Left ventricle myocardium inferior (tissue), 1 donor: ENCODE results near the gene PRR36. TPM values are rescaled to one million over a fixed set of nuclear protein-coding genes. Genes with fewer than 3 reads are reported as not detected.
A peak's percentile ranks its signal among the peaks of the same experiment; 100 is the strongest.

Source experiments
- DNase-seq: peaks from one replicate; pipeline ENCODE4 v3.0.0-alpha.2; 2020
- H3K27ac ChIP-seq: fragments of 200-600 bp; replicated peaks from 2 replicates; pipeline ENCODE4 v1.8.0; 2021
- H3K27me3 ChIP-seq: fragments of 200-600 bp; 2 replicates; pipeline ENCODE4 v1.8.0; 2021; ENCODE audit warnings: low read depth
- H3K36me3 ChIP-seq: fragments of 200-600 bp; 2 replicates; pipeline ENCODE4 v1.8.0; 2021
- H3K4me1 ChIP-seq: fragments of 200-600 bp; 2 replicates; pipeline ENCODE4 v1.8.0; 2021
- H3K4me3 ChIP-seq: fragments of 200-600 bp; 2 replicates; pipeline ENCODE4 v1.8.0; 2021; ENCODE audit warnings: mild to moderate bottlenecking, moderate library complexity
- H3K9me3 ChIP-seq: fragments of 200-600 bp; replicated peaks from 2 replicates; pipeline ENCODE4 v1.8.0; 2021
- CTCF ChIP-seq: fragments of 200-600 bp; IDR thresholded peaks from 2 replicates; pipeline ENCODE4 v1.8.0; 2021; ENCODE audit warnings: antibody characterized with exemption, mild to moderate bottlenecking, borderline replicate concordance
- intact Hi-C: fragments of 100-400 bp; cut with micrococcal nuclease; formaldehyde crosslinking; loops from one replicate; pipeline ENCODE4 v1.11.0; 2022
- total RNA-seq: library from RNA; stranded (reverse); fragmentation: NEBNext Ultra II Directional; extraction: Animal tissue kit (Norgen Biotek cat#: 25700); gene quantifications from one replicate; pipeline ENCODE4 v1.2.1, GENCODE V29; 2021
- donor health status: DM: no; HTN: yes; CAD: no; lungs with severe emphysema.

The PRR36 gene
- total RNA-seq, 1 donor from 2014 or later: not detected

GRCh38 chr19:7873304-7874075 lies 700 bp downstream of the PRR36 start:
- Histone ChIP-seq H3K27ac (no peak overlapping the region), H3K4me3 (peak overlapping the region; percentile 59), H3K36me3 (no peaks in the 10 kb centered on the region), H3K9me3 (no peaks in the 10 kb centered on the region), H3K4me1 (peaks cover 43% of the 10 kb centered on the region), H3K27me3 (peaks cover 59% of the 10 kb centered on the region)
- no peak for TF ChIP-seq CTCF
- intact Hi-C loops: no loop called here
- DNase-seq: no peak

- no peaks in the 10 kb centered on the region for H3K9me3 ChIP-seq
- TF ChIP-seq CTCF: no peak
- DNase-seq: no peak
- intact Hi-C loops: no loop called here
- peaks cover 68% of the 10 kb centered on the region for H3K27me3 ChIP-seq
- no peak overlapping the region for H3K27ac ChIP-seq
- H3K4me1 ChIP-seq: peaks cover 50% of the 10 kb centered on the region
- H3K36me3 ChIP-seq: no peaks in the 10 kb centered on the region
- H3K4me3 ChIP-seq: peak overlapping the region; percentile 49
These were observed 1.6 kb downstream of the PRR36 start for GRCh38 chr19:7872306-7873204.

- intact Hi-C loops: no loop called here
- peak; percentile 84 for DNase-seq
- Histone ChIP-seq H3K9me3 (no peaks in the 10 kb centered on the region), H3K27ac (peak overlapping the region; percentile 40), H3K36me3 (no peaks in the 10 kb centered on the region), H3K4me1 (peaks cover 50% of the 10 kb centered on the region), H3K27me3 (peaks cover 72% of the 10 kb centered on the region), H3K4me3 (peak overlapping the region; percentile 49)
- no peak for TF ChIP-seq CTCF
These were observed 2.5 kb downstream of the PRR36 start for GRCh38 chr19:7871437-7872305.

- intact Hi-C loops: no loop called here
- peak overlapping the region; percentile 49 for H3K4me3 ChIP-seq
- H3K27ac ChIP-seq: peak overlapping the region; percentile 40
- no peak for TF ChIP-seq CTCF
- no peaks in the 10 kb centered on the region for H3K36me3 ChIP-seq
- peaks cover 71% of the 10 kb centered on the region for H3K27me3 ChIP-seq
- H3K4me1 ChIP-seq: peaks cover 50% of the 10 kb centered on the region
- DNase-seq: no peak
- H3K9me3 ChIP-seq: no peaks in the 10 kb centered on the region
These were observed 3.4 kb downstream of the PRR36 start for GRCh38 chr19:7870571-7871436.
